Uterus (tissue), 2 donors: ENCODE measurements around the gene GBE1.

ENCODE experiments used
- POLR2A ChIP-seq, 2 donors: fragments of 450-650 bp; IDR thresholded peaks; one replicate each; pipeline ENCODE4 v1.6.1; 2016; ENCODE audit warnings: antibody characterized with exemption in 2 of 2, mild to moderate bottlenecking in 1 of 2, moderate library complexity in 1 of 2
- TF ChIP-seq, protein P1 (sequence below), 4 experiments: fragments of 200-600 bp in 2 of 4; fragments of 450-650 bp in 2 of 4; sonication (generic) in 2 of 4; IDR thresholded peaks; one replicate each; pipeline ENCODE4 v1.5.1; 2016 to 2019; ENCODE audit warnings: antibody characterized with exemption in 4 of 4, mild to moderate bottlenecking in 2 of 4, moderate library complexity in 1 of 4

DNA sequence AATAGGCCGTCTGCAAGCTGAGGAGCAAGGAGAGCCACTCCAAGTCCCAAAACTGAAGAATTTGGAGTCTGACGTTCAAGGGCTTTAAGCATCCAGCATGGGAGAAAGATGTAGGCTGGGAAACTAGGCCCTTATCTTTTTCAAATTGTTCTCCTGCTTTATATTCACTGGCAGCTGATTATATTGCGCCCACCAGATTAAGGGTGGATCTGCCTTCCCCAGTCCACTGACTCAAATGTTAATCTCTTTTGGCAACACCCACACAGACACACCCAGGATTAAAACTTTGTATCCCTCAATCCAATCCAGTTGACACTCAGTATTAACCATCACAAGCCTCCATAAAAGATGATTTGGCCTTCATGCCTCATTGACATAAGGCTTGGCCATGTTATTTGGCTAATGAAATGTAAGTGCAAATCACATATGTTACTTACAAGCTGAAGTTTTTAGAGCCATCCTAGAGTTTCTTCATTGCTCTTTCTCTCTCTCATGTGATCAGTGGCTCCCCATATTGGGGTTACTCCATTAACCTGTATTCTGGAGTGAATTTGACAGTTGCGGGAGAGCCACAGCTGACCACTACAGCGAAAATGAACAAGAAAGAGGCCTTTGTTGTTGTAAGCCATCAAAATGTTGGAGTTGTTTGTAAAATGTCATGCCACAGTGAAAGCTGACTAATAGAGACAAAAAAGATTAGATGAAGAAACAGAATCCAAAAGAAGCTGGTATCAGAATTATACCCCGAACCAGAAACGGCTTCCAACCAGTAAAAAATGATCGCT, 61.7 kb downstream of the GBE1 start:
- TF ChIP-seq, protein P1, sequence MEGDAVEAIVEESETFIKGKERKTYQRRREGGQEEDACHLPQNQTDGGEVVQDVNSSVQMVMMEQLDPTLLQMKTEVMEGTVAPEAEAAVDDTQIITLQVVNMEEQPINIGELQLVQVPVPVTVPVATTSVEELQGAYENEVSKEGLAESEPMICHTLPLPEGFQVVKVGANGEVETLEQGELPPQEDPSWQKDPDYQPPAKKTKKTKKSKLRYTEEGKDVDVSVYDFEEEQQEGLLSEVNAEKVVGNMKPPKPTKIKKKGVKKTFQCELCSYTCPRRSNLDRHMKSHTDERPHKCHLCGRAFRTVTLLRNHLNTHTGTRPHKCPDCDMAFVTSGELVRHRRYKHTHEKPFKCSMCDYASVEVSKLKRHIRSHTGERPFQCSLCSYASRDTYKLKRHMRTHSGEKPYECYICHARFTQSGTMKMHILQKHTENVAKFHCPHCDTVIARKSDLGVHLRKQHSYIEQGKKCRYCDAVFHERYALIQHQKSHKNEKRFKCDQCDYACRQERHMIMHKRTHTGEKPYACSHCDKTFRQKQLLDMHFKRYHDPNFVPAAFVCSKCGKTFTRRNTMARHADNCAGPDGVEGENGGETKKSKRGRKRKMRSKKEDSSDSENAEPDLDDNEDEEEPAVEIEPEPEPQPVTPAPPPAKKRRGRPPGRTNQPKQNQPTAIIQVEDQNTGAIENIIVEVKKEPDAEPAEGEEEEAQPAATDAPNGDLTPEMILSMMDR (IDR thresholded peaks at IDR 0.05): no peak
- no peak for TF ChIP-seq POLR2A (IDR thresholded peaks at IDR 0.05)
